Measurements from ENCODE around the gene RPL27. TPM values are rescaled to one million over a fixed set of nuclear protein-coding genes. Genes with fewer than 3 reads are reported as not detected.

Gene RPL27
- polyA plus RNA-seq, 1 donor (not counting 4 experiments of a cell fraction or from before 2014, with no cell fraction given), result 7,614 TPM

- Histone ChIP-seq H3K36me3 (ENCODE audit: control insufficient read depth in 2 of 2, extremely low read depth in 1 of 2, insufficient read depth in 2 of 2, low read length in 2 of 2) (no peaks in the 10 kb centered on the region), H3K4me1 (ENCODE audit: control insufficient read depth, extremely low read depth, insufficient read depth, low read length) (peaks cover 5% of the 10 kb centered on the region), H3K4me3 (ENCODE audit: control insufficient read depth in 2 of 3, extremely low read depth in 1 of 3, insufficient read depth in 2 of 3, low read depth in 1 of 3, low read length in 3 of 3) (no peak overlapping the region), H3K9ac (ENCODE audit: control insufficient read depth, extremely low read depth, insufficient read depth, low read length) (no peak overlapping the region), H3K9me1 (ENCODE audit: control insufficient read depth, extremely low read depth, insufficient read depth, low read length) (no peaks in the 10 kb centered on the region), H3K4me2 (ENCODE audit: control insufficient read depth, extremely low read depth, insufficient read depth, low read depth, low read length) (no peak overlapping the region), H4K20me1 (ENCODE audit: control insufficient read depth, extremely low read depth, insufficient read depth, low read length) (no peaks in the 10 kb centered on the region), H3K9me3 (ENCODE audit: control insufficient read depth, low read depth, low read length) (no peaks in the 10 kb centered on the region), H3K27ac (ENCODE audit: control insufficient read depth, insufficient read depth, low read length) (no peak overlapping the region), H3K79me2 (ENCODE audit: control insufficient read depth, insufficient read depth, low read length) (peaks cover 14% of the 10 kb centered on the region), H3K27me3 (ENCODE audit: control insufficient read depth, extremely low read depth, insufficient read depth, low read length) (no peaks in the 10 kb centered on the region), H2AFZ (ENCODE audit: control insufficient read depth, low read length) (no peak overlapping the region)
- DNase-seq (ENCODE audit: low read depth, low spot score) (no peak), FAIRE-seq (no peak)
- TF ChIP-seq CTCF (optimal IDR thresholded peaks at IDR 0.05 in 1 of 3, IDR thresholded peaks at IDR 0.05 in 1 of 3, conservative IDR thresholded peaks at IDR 0.05 in 1 of 3; ENCODE audit: extremely low read depth in 1 of 3, insufficient read depth in 2 of 3, low read length in 3 of 3), result no peak
- TF ChIP-seq EZH2 (IDR thresholded peaks at IDR 0.05; ENCODE audit: low read length), result no peak
- dilution Hi-C loops (cut with MboI; ENCODE audit: extremely low pct_ligation_motif_present, low sequenced_read_pairs), result no loop called here
These were observed 30.3 kb upstream of the RPL27 start for GRCh38 chr17:42967925-42968324.

- no peak for TF ChIP-seq CTCF (optimal IDR thresholded peaks at IDR 0.05 in 1 of 3, IDR thresholded peaks at IDR 0.05 in 1 of 3, conservative IDR thresholded peaks at IDR 0.05 in 1 of 3; ENCODE audit: extremely low read depth in 1 of 3, insufficient read depth in 2 of 3, low read length in 3 of 3)
- TF ChIP-seq EZH2 (IDR thresholded peaks at IDR 0.05; ENCODE audit: low read length), result no peak
- dilution Hi-C loops (cut with MboI; ENCODE audit: extremely low pct_ligation_motif_present, low sequenced_read_pairs), result no loop called here
- no peak for FAIRE-seq
These were observed 29.1 kb upstream of the RPL27 start for GRCh38 chr17:42969001-42969581.

More at GRCh38 chr17:42969001-42969581, 29.1 kb upstream of the RPL27 start:
- Histone ChIP-seq H3K9me3 (ENCODE audit: control insufficient read depth, low read depth, low read length) (no peaks in the 10 kb centered on the region), H3K4me1 (ENCODE audit: control insufficient read depth, extremely low read depth, insufficient read depth, low read length) (no peaks in the 10 kb centered on the region), H2AFZ (ENCODE audit: control insufficient read depth, low read length) (no peak overlapping the region), H3K9ac (ENCODE audit: control insufficient read depth, extremely low read depth, insufficient read depth, low read length) (no peak overlapping the region), H3K9me1 (ENCODE audit: control insufficient read depth, extremely low read depth, insufficient read depth, low read length) (no peaks in the 10 kb centered on the region), H3K4me3 (ENCODE audit: control insufficient read depth in 2 of 3, extremely low read depth in 1 of 3, insufficient read depth in 2 of 3, low read depth in 1 of 3, low read length in 3 of 3) (no peak overlapping the region), H3K4me2 (ENCODE audit: control insufficient read depth, extremely low read depth, insufficient read depth, low read depth, low read length) (no peak overlapping the region), H3K79me2 (ENCODE audit: control insufficient read depth, insufficient read depth, low read length) (peaks cover 3% of the 10 kb centered on the region), H4K20me1 (ENCODE audit: control insufficient read depth, extremely low read depth, insufficient read depth, low read length) (no peaks in the 10 kb centered on the region), H3K36me3 (ENCODE audit: control insufficient read depth in 2 of 2, extremely low read depth in 1 of 2, insufficient read depth in 2 of 2, low read length in 2 of 2) (no peaks in the 10 kb centered on the region), H3K27me3 (ENCODE audit: control insufficient read depth, extremely low read depth, insufficient read depth, low read length) (no peaks in the 10 kb centered on the region), H3K27ac (ENCODE audit: control insufficient read depth, insufficient read depth, low read length) (no peak overlapping the region)
- no peak for DNase-seq (ENCODE audit: low read depth, low spot score)
